ENCODE measurements around the gene FMO5. TPM values are rescaled to one million over a fixed set of nuclear protein-coding genes. Genes with fewer than 3 reads are reported as not detected.

The FMO5 gene
- polyA plus RNA-seq, 1 donor from 2014 or later, result not detected

DNA sequence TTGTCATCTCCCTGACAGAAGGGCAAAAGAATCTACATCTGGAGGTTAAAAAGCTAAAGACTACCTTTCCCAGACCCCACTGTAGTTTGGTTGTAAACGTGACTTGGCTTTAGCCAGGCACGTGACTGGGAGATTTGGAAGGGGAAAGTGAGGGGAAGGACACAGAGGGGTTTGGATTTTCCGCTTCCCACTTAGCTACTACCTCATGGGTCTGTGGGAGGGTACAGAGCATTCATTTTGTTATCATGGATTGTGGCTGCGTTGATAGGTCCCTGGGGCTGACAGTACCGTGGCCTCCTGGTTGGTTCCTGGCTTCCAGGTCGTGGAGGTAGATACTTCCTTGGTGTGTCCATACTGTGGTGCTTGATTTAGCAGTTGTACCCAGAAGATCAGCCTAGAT, 20.0 kb upstream of the FMO5 start:
- Histone ChIP-seq H3F3A (ENCODE audit: insufficient read depth, low read length, poor library complexity, severe bottlenecking) (no peaks in the 10 kb centered on the region), H3K79me2 (replicated peaks; ENCODE audit: insufficient read depth, low read length) (peaks cover 39% of the 10 kb centered on the region), H3K36me3 (ENCODE audit: insufficient read depth, low read length) (no peaks in the 10 kb centered on the region), H3K9me3 (ENCODE audit: low read length) (no peaks in the 10 kb centered on the region), H2AFZ (ENCODE audit: low read depth, low read length) (no peak overlapping the region), H3K9me2 (ENCODE audit: insufficient read depth, low read length) (no peaks in the 10 kb centered on the region), H3K4me2 (ENCODE audit: low read length) (no peak overlapping the region), H3K9ac (ENCODE audit: low read length) (no peak overlapping the region), H3K4me3 (ENCODE audit: low read length) (peak overlapping the region; percentile 13), H4K20me1 (ENCODE audit: insufficient read depth) (no peaks in the 10 kb centered on the region), H3K27ac (ENCODE audit: low read length) (no peak overlapping the region), H3K27me3 (ENCODE audit: insufficient read depth, low read depth, low read length) (no peaks in the 10 kb centered on the region)
- TF ChIP-seq POLR2AphosphoS5 (IDR thresholded peaks at IDR 0.05) (no peak), EP300 (conservative IDR thresholded peaks at IDR 0.05; ENCODE audit: poor library complexity, severe bottlenecking) (no peak), EZH2 (IDR thresholded peaks at IDR 0.05; ENCODE audit: borderline replicate concordance, insufficient read depth, low read length, poor library complexity, severe bottlenecking) (no peak), RAD21 (conservative IDR thresholded peaks at IDR 0.05) (no peak), TAF1 (IDR thresholded peaks at IDR 0.05; ENCODE audit: low read depth) (no peak), SMC3 (conservative IDR thresholded peaks at IDR 0.05; ENCODE audit: poor library complexity) (no peak), MXI1 (conservative IDR thresholded peaks at IDR 0.05; ENCODE audit: poor library complexity, severe bottlenecking) (no peak)
- TF ChIP-seq, protein P1, sequence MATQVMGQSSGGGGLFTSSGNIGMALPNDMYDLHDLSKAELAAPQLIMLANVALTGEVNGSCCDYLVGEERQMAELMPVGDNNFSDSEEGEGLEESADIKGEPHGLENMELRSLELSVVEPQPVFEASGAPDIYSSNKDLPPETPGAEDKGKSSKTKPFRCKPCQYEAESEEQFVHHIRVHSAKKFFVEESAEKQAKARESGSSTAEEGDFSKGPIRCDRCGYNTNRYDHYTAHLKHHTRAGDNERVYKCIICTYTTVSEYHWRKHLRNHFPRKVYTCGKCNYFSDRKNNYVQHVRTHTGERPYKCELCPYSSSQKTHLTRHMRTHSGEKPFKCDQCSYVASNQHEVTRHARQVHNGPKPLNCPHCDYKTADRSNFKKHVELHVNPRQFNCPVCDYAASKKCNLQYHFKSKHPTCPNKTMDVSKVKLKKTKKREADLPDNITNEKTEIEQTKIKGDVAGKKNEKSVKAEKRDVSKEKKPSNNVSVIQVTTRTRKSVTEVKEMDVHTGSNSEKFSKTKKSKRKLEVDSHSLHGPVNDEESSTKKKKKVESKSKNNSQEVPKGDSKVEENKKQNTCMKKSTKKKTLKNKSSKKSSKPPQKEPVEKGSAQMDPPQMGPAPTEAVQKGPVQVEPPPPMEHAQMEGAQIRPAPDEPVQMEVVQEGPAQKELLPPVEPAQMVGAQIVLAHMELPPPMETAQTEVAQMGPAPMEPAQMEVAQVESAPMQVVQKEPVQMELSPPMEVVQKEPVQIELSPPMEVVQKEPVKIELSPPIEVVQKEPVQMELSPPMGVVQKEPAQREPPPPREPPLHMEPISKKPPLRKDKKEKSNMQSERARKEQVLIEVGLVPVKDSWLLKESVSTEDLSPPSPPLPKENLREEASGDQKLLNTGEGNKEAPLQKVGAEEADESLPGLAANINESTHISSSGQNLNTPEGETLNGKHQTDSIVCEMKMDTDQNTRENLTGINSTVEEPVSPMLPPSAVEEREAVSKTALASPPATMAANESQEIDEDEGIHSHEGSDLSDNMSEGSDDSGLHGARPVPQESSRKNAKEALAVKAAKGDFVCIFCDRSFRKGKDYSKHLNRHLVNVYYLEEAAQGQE (IDR thresholded peaks at IDR 0.05; ENCODE audit: borderline replicate concordance), result no peak
- TF ChIP-seq, protein P2, sequence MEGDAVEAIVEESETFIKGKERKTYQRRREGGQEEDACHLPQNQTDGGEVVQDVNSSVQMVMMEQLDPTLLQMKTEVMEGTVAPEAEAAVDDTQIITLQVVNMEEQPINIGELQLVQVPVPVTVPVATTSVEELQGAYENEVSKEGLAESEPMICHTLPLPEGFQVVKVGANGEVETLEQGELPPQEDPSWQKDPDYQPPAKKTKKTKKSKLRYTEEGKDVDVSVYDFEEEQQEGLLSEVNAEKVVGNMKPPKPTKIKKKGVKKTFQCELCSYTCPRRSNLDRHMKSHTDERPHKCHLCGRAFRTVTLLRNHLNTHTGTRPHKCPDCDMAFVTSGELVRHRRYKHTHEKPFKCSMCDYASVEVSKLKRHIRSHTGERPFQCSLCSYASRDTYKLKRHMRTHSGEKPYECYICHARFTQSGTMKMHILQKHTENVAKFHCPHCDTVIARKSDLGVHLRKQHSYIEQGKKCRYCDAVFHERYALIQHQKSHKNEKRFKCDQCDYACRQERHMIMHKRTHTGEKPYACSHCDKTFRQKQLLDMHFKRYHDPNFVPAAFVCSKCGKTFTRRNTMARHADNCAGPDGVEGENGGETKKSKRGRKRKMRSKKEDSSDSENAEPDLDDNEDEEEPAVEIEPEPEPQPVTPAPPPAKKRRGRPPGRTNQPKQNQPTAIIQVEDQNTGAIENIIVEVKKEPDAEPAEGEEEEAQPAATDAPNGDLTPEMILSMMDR (IDR thresholded peaks at IDR 0.05; ENCODE audit: poor library complexity, severe bottlenecking), result no peak

DNA sequence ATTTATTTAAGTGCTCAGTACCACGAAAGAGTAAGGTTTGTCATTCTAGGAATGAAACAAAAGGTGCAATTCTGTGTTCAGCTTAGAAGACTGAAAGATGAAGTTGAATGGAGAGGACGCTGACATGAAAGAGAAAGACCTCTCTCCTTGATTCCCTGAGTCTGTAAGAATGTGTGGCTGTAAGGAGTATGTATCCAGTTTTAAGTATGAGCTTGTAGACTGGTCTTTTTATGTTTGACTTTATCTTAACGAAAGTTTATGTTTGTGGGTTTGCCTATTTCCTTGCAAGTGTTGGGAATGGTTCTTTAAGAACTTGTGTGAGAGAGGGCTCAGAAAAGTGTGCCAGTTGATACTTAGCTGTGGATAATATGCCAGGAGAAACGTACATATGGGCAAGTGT, 18.7 kb upstream of the FMO5 start:
- H3K9me2 ChIP-seq (ENCODE audit: insufficient read depth, low read length), result no peaks in the 10 kb centered on the region
- H3K4me2 ChIP-seq (ENCODE audit: low read length), result peak overlapping the region; percentile 76
- H3K27me3 ChIP-seq (ENCODE audit: insufficient read depth, low read depth, low read length), result no peaks in the 10 kb centered on the region
- no peak overlapping the region for H3K27ac ChIP-seq (ENCODE audit: low read length)
- TF ChIP-seq, protein P2 (IDR thresholded peaks at IDR 0.05; ENCODE audit: poor library complexity, severe bottlenecking), result no peak
- TF ChIP-seq, protein P1 (IDR thresholded peaks at IDR 0.05; ENCODE audit: borderline replicate concordance), result no peak
- no peak for TF ChIP-seq TAF1 (IDR thresholded peaks at IDR 0.05; ENCODE audit: low read depth)
- no peaks in the 10 kb centered on the region for H4K20me1 ChIP-seq (ENCODE audit: insufficient read depth)
- no peaks in the 10 kb centered on the region for H3F3A ChIP-seq (ENCODE audit: insufficient read depth, low read length, poor library complexity, severe bottlenecking)
- H3K9me3 ChIP-seq (ENCODE audit: low read length), result no peaks in the 10 kb centered on the region
- peak overlapping the region; percentile 95 for H3K4me3 ChIP-seq (ENCODE audit: low read length)
- H3K36me3 ChIP-seq (ENCODE audit: insufficient read depth, low read length), result no peaks in the 10 kb centered on the region
- peak overlapping the region; percentile 83 for H3K9ac ChIP-seq (ENCODE audit: low read length)
- H3K79me2 ChIP-seq (replicated peaks; ENCODE audit: insufficient read depth, low read length), result peaks cover 37% of the 10 kb centered on the region
- H2AFZ ChIP-seq (ENCODE audit: low read depth, low read length), result no peak overlapping the region
